GM12891 (cell line): ENCODE results near the gene POLE3. TPM values are rescaled to one million over a fixed set of nuclear protein-coding genes. Genes with fewer than 3 reads are reported as not detected.
A peak's percentile ranks its signal among the peaks of the same experiment; 100 is the strongest.
"Not testable (repeated sequence)": the region's sequence is repeated elsewhere in the genome, so short reads cannot be mapped to it uniquely, and the experiment has no call there.

ENCODE experiments used
- DNase-seq: peaks from one replicate; pipeline ENCODE4 v3.0.0; 2011; ENCODE audit warnings: low spot score; ENCODE audit not compliant: insufficient read length
- FAIRE-seq: peaks from 2 replicates; lab custom pipeline; 2011; peaks lifted over from hg19 to GRCh38; lab: Jason Lieb, UNC
- PAX5 ChIP-seq: IDR thresholded peaks from 2 replicates; pipeline ENCODE4 v1.6.1; 2011; ENCODE audit warnings: low read length, moderate library complexity, mild to moderate bottlenecking; ENCODE audit not compliant: insufficient read depth, severe bottlenecking
- POLR2A ChIP-seq: IDR thresholded peaks from 2 replicates; pipeline ENCODE4 v1.6.1; 2011; ENCODE audit warnings: low read depth, low read length, control low read depth
- POLR2AphosphoS5 ChIP-seq: IDR thresholded peaks from 2 replicates; pipeline ENCODE4 v1.6.1; 2011; ENCODE audit warnings: low read depth, low read length, control low read depth
- POU2F2 ChIP-seq: IDR thresholded peaks from 2 replicates; pipeline ENCODE4 v1.6.1; 2011; ENCODE audit warnings: low read depth, mild to moderate bottlenecking, control low read depth, low read length, moderate library complexity
- SPI1 ChIP-seq: IDR thresholded peaks from 2 replicates; pipeline ENCODE4 v1.6.1; 2011; ENCODE audit warnings: low read depth, low read length, control low read depth
- TAF1 ChIP-seq: IDR thresholded peaks from 2 replicates; pipeline ENCODE4 v1.6.1; 2011; ENCODE audit warnings: low read depth, low read length, control low read depth
- polyA plus RNA-seq: library from polyadenylated mRNA; unstranded; fragments of >200 nt; gene quantifications from one replicate; pipeline ENCODE4 v1.2.1, GENCODE V29; 2012; ENCODE audit warnings: low read depth, missing spikeins, inconsistent platforms; ENCODE audit not compliant: missing spikeins

The POLE3 gene, protein sequence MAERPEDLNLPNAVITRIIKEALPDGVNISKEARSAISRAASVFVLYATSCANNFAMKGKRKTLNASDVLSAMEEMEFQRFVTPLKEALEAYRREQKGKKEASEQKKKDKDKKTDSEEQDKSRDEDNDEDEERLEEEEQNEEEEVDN
- 48.7 TPM for polyA plus RNA-seq

DNA sequence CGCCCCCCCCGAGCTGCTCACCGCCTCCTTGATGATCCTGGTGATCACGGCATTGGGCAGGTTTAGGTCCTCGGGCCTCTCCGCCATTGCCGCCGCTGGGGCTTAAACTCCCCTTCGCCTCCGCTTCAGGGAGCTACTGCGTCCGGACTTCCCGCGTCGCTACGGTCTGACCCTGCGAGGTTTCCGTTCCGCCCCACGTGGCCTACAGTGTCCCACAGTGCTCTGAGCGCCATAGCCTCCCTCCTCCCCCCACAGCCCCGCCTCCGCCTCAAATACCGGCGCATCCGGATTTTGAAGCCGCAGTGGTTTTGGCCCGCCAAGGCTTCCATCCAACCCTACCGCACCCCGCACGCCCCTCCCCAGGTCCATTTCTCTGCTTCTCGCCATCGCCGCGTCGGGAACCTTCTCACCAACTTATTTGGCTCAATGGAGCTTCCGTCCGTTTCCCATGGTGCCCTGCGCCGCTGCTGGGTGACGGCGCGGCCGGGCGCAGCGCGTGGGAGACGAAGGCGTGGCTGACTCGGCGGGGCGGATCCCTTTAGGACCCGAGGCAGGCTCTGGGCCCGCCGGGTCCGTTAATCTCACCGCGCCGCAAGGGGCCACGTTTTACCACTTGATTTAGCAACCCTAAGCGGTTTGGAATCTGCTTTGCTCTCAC is at the start of gene POLE3, which contains the start of gene C9orf43:
TSS of gene POLE3 (minus strand) at position 469 of the 658 bp plus-strand sequence. CDS start at position 87, 382 bp downstream.
TSS of gene C9orf43 (plus strand) at position 541 of the 658 bp plus-strand sequence. CDS start 2,747 bp downstream, outside the sequence.
- FAIRE-seq (peak; percentile 97), DNase-seq (peak; percentile 82)
- TF ChIP-seq POLR2A = peak; percentile 91
- peak; percentile 46 for TF ChIP-seq POU2F2
- TF ChIP-seq TAF1 = peak; percentile 75
- TF ChIP-seq SPI1 = no peak
- TF ChIP-seq PAX5 = peak; percentile 83
- peak; percentile 87; the same call in 1 of the 2 replicates for TF ChIP-seq POLR2AphosphoS5

GRCh38 chr9:113456235-113456634 is 45.8 kb upstream of the POLE3 start:
- no peak for DNase-seq
- FAIRE-seq = no peak
- TF ChIP-seq TAF1 = no peak
- no peak for TF ChIP-seq POLR2A
- no peak for TF ChIP-seq SPI1
- TF ChIP-seq POU2F2 = no peak
- no peak for TF ChIP-seq POLR2AphosphoS5
- no peak for TF ChIP-seq PAX5

GRCh38 chr9:113454914-113455761 is 44.7 kb upstream of the POLE3 start:
- no peak for TF ChIP-seq POLR2A
- no peak for TF ChIP-seq SPI1
- no peak for TF ChIP-seq POU2F2
- no peak for TF ChIP-seq PAX5
- no peak for TF ChIP-seq POLR2AphosphoS5
- TF ChIP-seq TAF1 = no peak
- FAIRE-seq = no peak
- no peak for DNase-seq

DNA sequence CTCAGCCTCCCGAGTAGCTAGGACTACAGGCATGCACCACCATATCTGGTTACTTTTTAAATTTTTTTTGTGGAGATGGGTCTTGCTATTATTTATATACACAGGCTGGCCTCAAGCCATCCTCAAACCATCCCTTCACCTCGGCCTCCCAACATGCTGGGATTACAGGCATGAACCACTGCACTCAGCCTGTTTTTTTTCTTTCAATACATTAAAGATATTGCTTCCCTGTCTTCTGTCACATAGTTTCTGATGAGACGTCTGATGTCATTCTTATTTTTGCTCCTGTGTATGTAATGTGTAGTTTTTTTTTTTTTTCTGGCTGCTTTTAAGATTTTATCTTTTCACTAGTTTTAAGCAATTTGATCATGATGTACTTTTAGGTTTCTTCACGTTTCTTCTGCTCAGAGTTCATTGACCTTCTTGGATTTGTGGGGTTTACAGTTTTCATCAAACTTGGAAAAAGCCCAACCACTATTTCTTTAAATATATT is 41.7 kb upstream of the POLE3 start:
- FAIRE-seq = no peak
- no peak for DNase-seq
- TF ChIP-seq POLR2AphosphoS5 = no peak
- no peak for TF ChIP-seq SPI1
- no peak for TF ChIP-seq PAX5

GRCh38 chr9:113449376-113449775 is 38.9 kb upstream of the POLE3 start:
- no peak for FAIRE-seq
- no peak for DNase-seq
- no peak for TF ChIP-seq POLR2A
- 0 out of 2 replicates have a peak, but pooled peaks have one; percentile 26 for TF ChIP-seq SPI1

- peak; percentile 39 for DNase-seq
- FAIRE-seq = no peak
- TF ChIP-seq POLR2A = no peak
- no peak for TF ChIP-seq SPI1
- no peak for TF ChIP-seq TAF1
- TF ChIP-seq PAX5 = no peak
- TF ChIP-seq POU2F2 = no peak
- TF ChIP-seq POLR2AphosphoS5 = no peak
Observed at GRCh38 chr9:113446323-113446740, 35.9 kb upstream of the POLE3 start.

- no peak for TF ChIP-seq POLR2A
- TF ChIP-seq POLR2AphosphoS5 = no peak
- no peak for TF ChIP-seq POU2F2
- TF ChIP-seq TAF1 = no peak
- TF ChIP-seq PAX5 = no peak
- TF ChIP-seq SPI1 = no peak
- DNase-seq (no peak), FAIRE-seq (no peak)
Observed at GRCh38 chr9:113444736-113445135, 34.3 kb upstream of the POLE3 start.

DNA sequence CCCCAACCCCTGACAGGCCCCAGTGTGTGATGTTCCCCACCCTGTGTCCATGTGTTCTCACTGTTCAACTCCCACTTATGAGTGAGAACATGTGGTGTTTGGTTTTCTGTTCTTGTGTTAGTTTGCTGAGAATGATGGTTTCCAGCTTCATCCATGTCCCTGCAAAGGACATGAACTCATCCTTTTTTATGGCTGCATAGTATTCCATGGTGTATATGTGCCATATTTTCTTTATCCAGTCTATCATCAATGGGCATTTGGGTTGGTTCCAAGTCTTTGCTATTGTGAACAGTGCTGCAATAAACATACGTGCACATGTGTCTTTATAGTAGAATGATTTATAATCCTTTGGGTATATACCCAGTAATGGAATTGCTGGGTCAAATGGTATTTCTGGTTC is 27.2 kb upstream of the POLE3 start:
- not testable (repeated sequence) for DNase-seq, FAIRE-seq

DNA sequence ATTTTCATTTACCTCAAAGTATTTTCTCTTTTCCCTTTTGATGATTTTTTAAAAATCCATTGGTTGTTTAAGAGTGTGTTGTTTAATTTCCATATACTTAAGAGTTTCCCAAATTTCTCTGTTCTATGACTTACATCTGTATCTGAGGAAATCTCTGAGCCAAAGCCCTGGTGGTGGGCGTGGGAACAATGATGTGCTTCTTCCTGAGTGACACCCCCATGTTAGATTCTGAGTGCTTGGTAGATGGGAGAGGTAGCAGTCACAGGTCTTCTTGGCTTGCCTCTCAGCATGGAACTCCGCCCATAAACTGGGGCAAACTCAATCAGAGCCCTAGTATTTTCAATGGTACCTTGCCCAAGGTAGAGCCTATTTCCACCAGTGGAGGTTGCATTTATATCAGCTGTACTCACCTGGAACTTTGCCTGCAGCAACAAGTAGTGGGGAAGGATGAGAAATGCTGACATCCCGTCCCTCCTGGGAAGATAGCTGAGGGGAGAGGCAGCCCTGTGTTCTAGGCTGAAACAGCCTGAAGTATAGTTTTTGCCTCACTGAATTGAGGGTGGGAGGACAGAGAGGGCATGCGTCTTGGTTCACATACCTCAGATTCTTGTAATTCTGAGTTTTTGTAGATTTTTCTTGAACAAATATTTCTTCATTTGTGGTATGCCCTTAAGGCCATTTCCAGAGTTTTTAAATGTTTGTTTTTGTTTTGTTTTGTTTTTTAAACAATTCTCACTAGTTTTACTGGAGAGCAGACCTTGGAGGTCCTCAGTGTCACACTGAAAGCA is 26.4 kb upstream of the POLE3 start:
- FAIRE-seq (no peak), DNase-seq (no peak)
- TF ChIP-seq POLR2A (no peak), SPI1 (no peak), TAF1 (no peak), PAX5 (no peak), POU2F2 (no peak), POLR2AphosphoS5 (no peak)
